T1000 (cell line): Measurements from ENCODE around the gene FNDC5.
"Not testable (repeated sequence)": the region's sequence is repeated elsewhere in the genome, so short reads cannot be mapped to it uniquely, and the experiment has no call there.

Experiments
- DNase-seq: peaks from one replicate; lab custom pipeline; 2025; ENCODE audit warnings: mixed read lengths; lab: John Stamatoyannopoulos, UW

The FNDC5 gene

GRCh38 chr1:32870615-32871363 lies at the start of gene FNDC5:
FNDC5 (minus strand) TSS chr1:32870912.
- DNase-seq, result no peak

- no peak for DNase-seq
Measured at GRCh38 chr1:32919811-32920733, 49.4 kb upstream of the FNDC5 start.

- no peak for DNase-seq
Measured at GRCh38 chr1:32918179-32918578, 47.5 kb upstream of the FNDC5 start.

- no peak for DNase-seq
Measured at GRCh38 chr1:32917521-32917920, 46.8 kb upstream of the FNDC5 start.

GRCh38 chr1:32915766-32916706 lies 45.3 kb upstream of the FNDC5 start:
- no peak for DNase-seq

- DNase-seq, result no peak
Measured at GRCh38 chr1:32910319-32910718, 39.6 kb upstream of the FNDC5 start.

GRCh38 chr1:32907435-32907834 lies 36.7 kb upstream of the FNDC5 start:
- DNase-seq, result no peak

- no peak for DNase-seq
Measured at GRCh38 chr1:32906654-32907053, 35.9 kb upstream of the FNDC5 start.

GRCh38 chr1:32905588-32905987 lies 34.9 kb upstream of the FNDC5 start:
- not testable (repeated sequence) for DNase-seq

- no peak for DNase-seq
Measured at GRCh38 chr1:32904797-32905196, 34.1 kb upstream of the FNDC5 start.

- DNase-seq, result no peak
Measured at GRCh38 chr1:32903991-32904785, 33.5 kb upstream of the FNDC5 start.

- no peak for DNase-seq
Measured at GRCh38 chr1:32902535-32902920, 31.8 kb upstream of the FNDC5 start.

GRCh38 chr1:32901823-32902534 lies 31.3 kb upstream of the FNDC5 start:
- DNase-seq, result no peak

- DNase-seq, result no peak
Measured at GRCh38 chr1:32900956-32901822, 30.5 kb upstream of the FNDC5 start, which contains the start of gene TMEM54. TMEM54 (minus strand) TSS chr1:32901389; CDS start chr1:32901238, 151 bp downstream.

GRCh38 chr1:32900371-32900955 lies 29.8 kb upstream of the FNDC5 start:
- DNase-seq, result no peak

- no peak for DNase-seq
Measured at GRCh38 chr1:32899586-32900296, 29.0 kb upstream of the FNDC5 start.

- DNase-seq, result no peak
Measured at GRCh38 chr1:32898958-32899357, 28.2 kb upstream of the FNDC5 start.

GRCh38 chr1:32898056-32898455 lies 27.3 kb upstream of the FNDC5 start:
- DNase-seq, result no peak
